GM12891 (cell line): ENCODE measurements around the gene PHF10.

Experiments used
- POLR2A ChIP-seq: IDR thresholded peaks from 2 replicates; pipeline ENCODE4 v1.6.1; 2011; ENCODE audit warnings: low read depth, low read length, control low read depth
- POLR2AphosphoS5 ChIP-seq: IDR thresholded peaks from 2 replicates; pipeline ENCODE4 v1.6.1; 2011; ENCODE audit warnings: low read depth, low read length, control low read depth

DNA sequence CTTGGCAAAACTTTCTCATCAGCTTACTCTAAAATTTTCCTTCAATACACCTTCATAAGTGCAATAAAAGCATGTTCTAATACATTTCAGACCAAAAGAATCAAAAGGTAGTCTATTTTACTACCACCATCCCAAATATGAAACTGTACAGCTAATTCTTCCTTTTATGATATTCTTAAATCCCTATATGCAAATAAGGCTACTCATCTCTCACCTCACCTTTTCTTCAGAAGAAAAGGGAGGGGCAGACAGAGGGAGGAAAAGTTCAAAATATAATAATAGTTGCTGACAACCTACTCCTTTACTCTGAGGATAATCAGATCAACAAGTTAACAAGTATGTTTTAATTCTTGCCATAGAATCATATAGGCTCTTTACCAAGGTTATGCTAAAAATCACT is 15.0 kb downstream of the PHF10 start:
- TF ChIP-seq POLR2A: no peak
- no peak for TF ChIP-seq POLR2AphosphoS5
